Cerebellar nuclear complex (tissue), 1 donor: ENCODE results near the gene ACRBP.
A peak's percentile ranks its signal among the peaks of the same experiment; 100 is the strongest.

ENCODE experiments used
- DNase-seq, 2 experiments: peaks; one replicate each; lab custom pipeline; 2025; lab: John Stamatoyannopoulos, UW

The ACRBP gene

DNA sequence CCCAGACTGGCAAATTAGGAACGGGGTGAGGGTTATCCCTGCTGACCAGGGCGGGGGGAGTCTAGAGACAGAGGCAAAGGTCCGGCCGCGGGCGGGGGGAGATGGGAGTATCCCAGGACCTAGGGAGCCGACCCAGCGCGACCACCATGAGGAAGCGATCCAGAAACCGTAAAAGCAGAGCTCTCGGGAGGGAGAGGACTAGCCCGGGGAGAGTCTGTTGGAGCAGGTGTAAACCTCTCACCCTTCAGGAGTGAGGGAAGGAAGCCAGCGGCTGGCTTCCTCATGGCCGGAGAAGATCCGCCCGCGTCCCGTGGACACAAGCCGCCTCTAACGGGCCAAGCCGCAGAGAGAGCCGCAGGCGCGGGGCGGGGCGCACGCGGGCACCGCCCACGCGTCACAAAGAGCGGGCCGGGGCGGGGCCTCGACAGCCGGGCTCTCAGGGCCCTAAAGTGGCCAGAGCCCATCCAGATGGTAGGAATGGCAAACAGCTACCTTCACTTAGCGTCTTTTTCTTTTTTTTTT is at the start of gene ACRBP:
Gene ACRBP (minus strand): TSS at position 350 of the 522 bp plus-strand sequence. CDS start 66 bp downstream, at position 284.
- peak in 1 of 2 experiments; percentile 60 for DNase-seq

GRCh38 chr12:6695313-6696045 is 48.2 kb upstream of the ACRBP start:
- no peak for DNase-seq

GRCh38 chr12:6694701-6695100 is 47.5 kb upstream of the ACRBP start:
- DNase-seq, result no peak

DNA sequence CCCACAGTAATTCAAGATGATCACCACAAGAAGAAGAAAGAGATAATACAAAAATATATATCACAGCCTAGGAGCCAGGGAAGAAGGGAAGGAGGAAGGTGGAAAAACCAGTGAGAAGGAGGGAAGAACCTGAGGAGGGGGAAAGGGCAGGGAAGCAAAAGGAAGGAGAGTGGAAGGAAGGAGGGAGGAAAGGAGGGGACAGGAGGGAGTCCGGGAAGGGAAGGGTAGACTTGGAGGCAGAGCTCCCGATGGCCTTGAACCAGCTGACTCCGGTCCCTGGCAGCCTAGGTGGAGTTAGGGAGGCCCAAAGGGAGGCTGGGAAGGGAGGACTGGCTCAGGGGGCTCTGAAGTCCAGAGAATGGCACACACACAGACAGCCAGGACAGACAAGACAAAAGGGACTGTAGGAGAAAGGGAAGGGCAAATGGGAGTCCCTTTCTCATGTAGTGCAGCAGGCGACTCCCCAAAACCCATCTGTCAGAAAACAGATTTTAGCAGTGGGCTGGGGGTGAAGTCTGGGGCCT is 46.7 kb upstream of the ACRBP start:
- DNase-seq, result no peak

DNA sequence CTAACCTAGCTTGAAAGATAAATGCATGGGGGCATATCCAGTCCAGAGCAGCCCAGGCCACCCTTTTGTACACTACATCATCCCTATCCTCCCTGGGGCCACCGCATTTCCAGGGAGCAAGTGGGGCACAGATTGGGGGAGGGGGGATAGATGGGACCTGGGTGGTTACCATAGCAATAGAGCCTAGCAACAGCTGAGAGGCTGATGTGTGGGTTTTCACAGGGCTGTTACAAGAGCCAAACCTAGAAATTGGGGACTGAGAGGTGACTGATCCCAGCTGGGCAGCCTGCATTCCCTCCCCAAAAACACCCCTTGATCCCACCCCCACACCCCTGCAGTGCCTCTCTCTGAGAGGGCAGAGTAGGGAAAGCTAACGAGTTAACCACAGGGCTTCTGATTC is 45.7 kb upstream of the ACRBP start:
- no peak for DNase-seq

GRCh38 chr12:6691473-6691872 is 44.2 kb upstream of the ACRBP start:
- DNase-seq, result no peak

DNA sequence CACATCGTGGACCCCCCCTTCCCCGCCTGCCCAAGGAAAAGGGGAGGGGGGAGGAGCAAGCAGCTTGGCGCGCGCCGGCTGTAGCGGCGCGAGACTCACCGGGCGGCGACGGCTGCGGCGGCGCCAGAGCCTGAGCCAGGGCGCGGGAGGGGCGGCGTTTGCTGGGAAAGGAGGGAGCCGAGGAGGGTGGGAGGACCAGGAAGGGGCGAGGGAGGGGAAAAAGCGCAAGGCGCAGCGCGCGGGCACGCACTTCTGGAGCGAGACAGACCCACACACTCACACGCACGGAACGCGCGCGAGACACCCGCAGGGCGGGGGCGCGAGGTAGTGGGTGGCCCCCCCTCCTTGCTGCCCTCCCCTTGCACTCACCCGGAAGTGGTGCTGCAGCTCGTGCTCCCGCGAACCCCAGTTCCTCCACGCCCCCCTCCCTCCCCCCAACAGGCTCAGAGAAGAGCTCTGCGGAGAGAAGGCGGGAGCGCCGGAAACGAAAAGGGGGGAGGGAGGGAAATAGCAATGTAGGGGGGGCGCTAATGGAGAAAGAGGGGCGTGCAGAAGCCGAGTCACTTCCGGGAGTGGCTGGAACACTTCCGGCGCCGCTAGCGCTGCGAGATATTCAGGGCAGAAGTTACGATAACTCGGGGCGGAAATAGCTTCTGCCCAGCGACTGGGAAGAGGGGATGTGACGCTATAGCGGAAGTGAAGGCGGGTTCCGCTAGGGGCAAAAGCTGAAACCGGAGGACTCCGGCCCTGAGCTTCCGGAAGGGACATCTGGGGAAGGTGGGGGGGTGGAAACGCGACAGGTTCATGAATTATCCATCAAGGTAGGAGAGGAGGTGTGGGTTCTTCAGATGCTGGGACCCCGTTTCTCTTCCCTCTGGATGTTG is 42.0 kb upstream of the ACRBP start, which contains the start of gene ZNF384:
Gene ZNF384 (minus strand): TSS at position 377 of the 884 bp plus-strand sequence. CDS start 9,855 bp downstream, outside the sequence.
- DNase-seq, result peak; percentile 94 to 99

DNA sequence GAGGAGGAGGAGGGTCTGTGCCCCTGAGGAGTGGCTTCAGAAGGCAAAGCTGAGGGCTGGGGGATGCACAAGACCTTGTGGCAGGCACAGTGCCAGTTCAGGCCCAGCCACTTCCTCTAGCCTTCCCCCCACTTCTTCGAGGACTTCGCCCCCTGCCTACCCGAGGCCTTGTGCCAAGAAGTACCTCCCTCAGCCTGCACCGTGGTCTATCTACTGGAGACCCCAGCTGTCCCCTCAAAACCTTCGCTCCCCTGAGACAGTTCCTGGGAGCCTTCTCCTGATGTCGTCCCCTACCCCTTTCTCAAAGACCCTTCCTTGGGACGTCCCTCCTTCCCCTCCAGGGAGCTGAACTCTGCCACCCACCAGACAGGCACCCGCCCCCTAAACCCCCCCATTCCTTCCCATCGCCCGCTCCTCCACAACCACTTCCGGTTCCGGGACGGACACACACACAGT is 41.3 kb upstream of the ACRBP start:
- DNase-seq, result peak in 1 of 2 experiments; percentile 11

DNA sequence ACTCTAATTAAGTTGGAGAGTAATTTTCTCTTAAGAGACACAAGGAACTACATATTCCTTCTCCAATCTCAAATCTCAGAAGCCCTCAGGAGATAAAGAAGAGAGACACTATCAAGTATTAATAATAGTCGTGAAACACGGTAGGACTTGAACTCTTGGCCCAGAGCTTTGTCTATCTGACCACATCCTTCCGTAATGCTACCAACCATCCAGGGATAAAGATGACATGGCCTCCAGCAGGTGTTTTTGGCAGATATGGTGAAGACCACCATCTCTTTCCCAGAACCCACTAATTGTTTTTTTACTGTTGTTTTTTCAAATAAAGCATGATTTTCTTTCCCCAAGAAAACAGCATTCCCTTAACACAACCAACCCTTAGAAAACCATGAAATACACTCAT is 38.6 kb upstream of the ACRBP start:
- DNase-seq, result no peak

DNA sequence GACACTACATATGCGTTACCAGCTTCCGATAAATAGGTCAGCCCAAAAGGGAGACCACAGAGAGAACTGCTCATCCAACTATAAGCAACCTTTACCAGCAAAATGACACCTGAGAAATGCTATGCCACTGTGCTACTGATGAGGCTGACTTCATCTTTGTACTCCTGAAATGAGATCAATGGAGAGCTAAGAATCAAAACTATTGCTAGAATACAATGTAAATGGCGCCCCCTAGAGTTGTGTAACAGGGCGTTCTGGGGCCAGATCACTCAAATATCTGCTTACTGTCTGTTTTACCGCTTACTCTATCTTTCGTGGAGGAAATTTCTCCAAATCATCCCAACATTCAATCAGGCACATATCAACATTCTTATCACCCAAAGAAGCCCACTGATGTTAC is 37.4 kb upstream of the ACRBP start:
- DNase-seq, result no peak

DNA sequence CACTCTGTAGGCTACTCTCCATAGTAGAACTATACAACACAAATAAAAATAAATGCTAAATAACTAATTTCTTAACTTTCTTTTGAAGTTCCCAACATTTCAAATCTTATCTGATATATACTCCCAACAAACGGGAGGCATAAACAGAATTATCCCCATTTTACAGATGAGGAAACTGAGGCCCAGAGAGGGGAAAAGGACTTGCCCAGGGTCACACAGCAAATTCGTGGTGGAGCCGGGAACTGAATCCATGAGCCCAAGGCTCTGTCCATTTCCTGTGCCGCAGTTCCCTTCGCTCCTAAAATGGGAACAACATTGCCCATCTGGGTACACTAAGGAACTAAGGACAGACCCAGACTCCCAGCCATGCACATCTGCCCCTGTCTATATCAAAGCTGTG is 29.7 kb upstream of the ACRBP start:
- no peak for DNase-seq

DNA sequence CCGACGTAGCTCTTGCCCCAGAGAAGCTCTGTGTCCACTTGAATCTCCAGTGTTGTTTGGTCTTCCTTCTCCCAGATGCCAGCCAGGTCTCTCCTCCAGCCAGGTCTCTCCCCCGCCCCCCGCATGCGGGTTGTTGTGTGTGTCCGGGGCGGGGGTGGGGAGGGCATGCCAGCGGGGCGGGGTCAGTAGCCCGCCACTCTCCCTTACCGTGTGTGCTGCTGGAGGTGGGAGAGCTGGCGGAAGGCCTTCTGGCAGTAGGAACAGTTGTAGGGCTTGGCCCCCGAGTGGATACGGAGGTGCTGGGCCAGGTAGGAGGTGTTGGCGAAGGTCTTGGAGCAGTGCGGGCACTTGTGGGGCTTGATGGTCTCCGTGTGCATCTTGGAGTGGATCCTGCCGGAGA is 24.9 kb upstream of the ACRBP start:
- no peak for DNase-seq

DNA sequence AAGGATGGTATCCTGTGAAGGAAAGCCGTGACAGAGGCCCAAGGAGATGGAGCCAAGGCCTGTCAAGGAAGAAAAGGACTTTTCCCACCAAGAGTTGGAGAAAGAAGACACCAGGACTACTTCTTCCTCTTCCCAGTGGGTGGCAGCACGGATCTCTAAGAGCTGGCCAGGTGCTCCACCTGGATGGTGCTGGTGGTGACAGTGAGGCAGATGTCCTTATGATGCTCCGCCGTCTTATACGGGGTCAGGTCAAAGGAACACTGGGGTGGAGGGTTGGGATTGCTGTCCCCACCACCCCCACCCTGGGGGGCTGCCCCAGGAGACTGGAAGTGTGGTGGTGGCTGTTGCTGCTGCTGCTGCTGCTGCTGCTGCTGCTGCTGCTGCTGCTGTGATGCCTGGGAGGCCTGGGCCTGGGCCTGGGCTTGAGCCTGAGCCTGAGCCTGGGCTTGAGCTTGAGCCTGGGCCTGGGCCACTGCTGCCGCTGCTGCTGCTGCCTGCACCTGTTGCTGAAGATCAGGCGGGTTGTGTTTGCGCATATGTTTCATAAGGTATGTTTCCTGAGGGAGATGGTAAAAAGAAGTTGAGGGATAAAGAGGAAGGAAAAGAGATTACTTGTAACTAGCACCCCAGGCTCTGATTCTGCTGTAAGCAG is 20.5 kb upstream of the ACRBP start:
- no peak for DNase-seq

DNA sequence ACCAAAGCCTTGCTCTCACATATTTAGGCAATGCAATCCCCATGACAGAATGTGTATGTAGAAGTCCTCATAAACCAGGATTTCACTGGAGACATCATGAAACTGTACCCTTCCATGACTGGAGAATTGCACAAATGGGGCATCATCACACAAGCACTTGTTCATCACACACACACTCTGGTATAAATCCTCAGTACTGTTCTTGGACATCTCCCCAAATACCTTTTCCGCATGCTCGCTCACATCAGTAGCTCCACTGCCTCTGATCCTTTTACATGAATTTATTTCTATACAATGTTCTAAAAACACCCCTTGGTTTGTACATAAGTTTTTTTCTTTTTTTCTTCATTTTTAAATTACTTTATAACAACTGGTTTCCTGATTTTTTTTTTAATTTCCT is 19.0 kb upstream of the ACRBP start:
- DNase-seq, result no peak

- DNase-seq, result no peak
Measured at GRCh38 chr12:6664902-6665301, 17.7 kb upstream of the ACRBP start.

- peak; percentile 87 to 96 for DNase-seq
Measured at GRCh38 chr12:6662906-6663742, 15.9 kb upstream of the ACRBP start, which contains the start of gene ING4. ING4 (minus strand) TSS chr12:6663119; CDS start chr12:6663101, 18 bp downstream.

- no peak for DNase-seq
Measured at GRCh38 chr12:6662602-6662905, 15.3 kb upstream of the ACRBP start.

GRCh38 chr12:6653987-6654386 is 6.8 kb upstream of the ACRBP start:
- DNase-seq, result no peak

- DNase-seq, result no peak
Measured at GRCh38 chr12:6653342-6653741, 6.1 kb upstream of the ACRBP start.

GRCh38 chr12:6652391-6652790 is 5.2 kb upstream of the ACRBP start:
- DNase-seq, result no peak

- DNase-seq, result no peak
Measured at GRCh38 chr12:6650832-6651231, 3.6 kb upstream of the ACRBP start.
